H1 (cell line): ENCODE measurements around the gene ARSI. TPM values are rescaled to one million over a fixed set of nuclear protein-coding genes. Genes with fewer than 3 reads are reported as not detected.

ENCODE experiments used
- CTCF ChIA-PET: fragments of 300-600 bp; sonication (Branson Sonifier 250); formaldehyde crosslinking; loops from one replicate; lab custom pipeline; 2021; ENCODE audit not compliant: partially characterized antibody; lab: Charles Lee
- POLR2A ChIA-PET: fragments of 300-600 bp; sonication (Branson Sonifier 250); formaldehyde crosslinking; loops from one replicate; lab custom pipeline; 2021; ENCODE audit warnings: inconsistent platforms; ENCODE audit not compliant: partially characterized antibody; lab: Charles Lee
- DNase-seq, 2 experiments: peaks; one replicate each; pipeline versions ENCODE4 v3.0.0 to v3.0.0-alpha.2; 2010 to 2022; ENCODE audit warnings: low spot score in 2 of 2, low read depth in 1 of 2, mixed read lengths in 1 of 2
- FAIRE-seq: peaks from 2 replicates; lab custom pipeline; 2011; peaks lifted over from hg19 to GRCh38; lab: Jason Lieb, UNC
- H2AFZ ChIP-seq: 2 replicates; pipeline ENCODE4 v1.8.1; 2012; ENCODE audit warnings: low read length, inconsistent platforms
- H2AK5ac ChIP-seq: 2 replicates; pipeline ENCODE4 v1.6.1; 2013; ENCODE audit warnings: low read depth, low read length
- H2BK120ac ChIP-seq: replicated peaks from 2 replicates; pipeline ENCODE3; 2013; ENCODE audit warnings: low read depth, low read length, inconsistent platforms
- H2BK12ac ChIP-seq: 2 replicates; pipeline ENCODE4 v1.6.1; 2013; ENCODE audit warnings: low read depth, low read length
- H2BK15ac ChIP-seq: 2 replicates; pipeline ENCODE4 v1.6.1; 2013; ENCODE audit warnings: low read length
- H2BK20ac ChIP-seq: 2 replicates; pipeline ENCODE4 v1.6.1; 2013; ENCODE audit warnings: low read length
- H2BK5ac ChIP-seq: 2 replicates; pipeline ENCODE4 v1.6.1; 2013; ENCODE audit warnings: low read depth, low read length
- H3K14ac ChIP-seq: 2 replicates; pipeline ENCODE4 v1.6.1; 2013; ENCODE audit warnings: inconsistent platforms; ENCODE audit not compliant: insufficient read length
- H3K18ac ChIP-seq: 2 replicates; pipeline ENCODE4 v1.6.1; 2013; ENCODE audit warnings: low read length; ENCODE audit errors: extremely low read depth
- H3K23ac ChIP-seq: 2 replicates; pipeline ENCODE4 v1.6.1; 2013; ENCODE audit warnings: inconsistent platforms; ENCODE audit not compliant: insufficient read length
- H3K23me2 ChIP-seq: 2 replicates; pipeline ENCODE4 v1.6.1; 2013; ENCODE audit warnings: low read depth, low read length
- H3K27ac ChIP-seq: 2 replicates; pipeline ENCODE4 v1.6.1; 2011; ENCODE audit warnings: low read depth, low read length, inconsistent platforms
- H3K27me3 ChIP-seq, 4 experiments: replicated peaks in 1 of 4; 1 replicate in 1 of 4; 2 replicates in 3 of 4; pipeline versions ENCODE4 v1.6.1 to v1.8.1; 2011 to 2013; ENCODE audit warnings: low read length in 3 of 4, mild to moderate bottlenecking in 3 of 4, inconsistent platforms in 2 of 4, mixed read lengths in 2 of 4, moderate library complexity in 1 of 4; ENCODE audit not compliant: control insufficient read depth in 3 of 4, insufficient read depth in 3 of 4; ENCODE audit errors: extremely low read depth in 1 of 4
- H3K36me3 ChIP-seq, 4 experiments: 2 replicates each; pipeline versions ENCODE4 v1.6.1 to v1.8.1; 2011 to 2013; ENCODE audit warnings: mild to moderate bottlenecking in 4 of 4, low read length in 3 of 4, moderate library complexity in 2 of 4, control low read depth in 1 of 4, inconsistent platforms in 1 of 4; ENCODE audit not compliant: insufficient read depth in 4 of 4, control insufficient read depth in 2 of 4
- H3K4ac ChIP-seq: replicated peaks from 2 replicates; pipeline ENCODE3; 2013; ENCODE audit warnings: low read length, low read depth, mixed read lengths, inconsistent platforms; ENCODE audit not compliant: insufficient read length
- H3K4me1 ChIP-seq, 4 experiments: replicated peaks in 1 of 4; 1 replicate in 1 of 4; 2 replicates in 3 of 4; pipeline versions ENCODE4 v1.6.1 to v1.8.1; 2011 to 2013; ENCODE audit warnings: low read length in 3 of 4, inconsistent platforms in 2 of 4, mixed read lengths in 1 of 4; ENCODE audit not compliant: insufficient read depth in 4 of 4, control insufficient read depth in 3 of 4
- H3K4me2 ChIP-seq, 2 experiments: 2 replicates each; pipeline versions ENCODE4 v1.6.1 to v1.8.1; 2011 to 2013; ENCODE audit warnings: low read depth in 2 of 2, low read length in 2 of 2, control low read depth in 1 of 2, inconsistent platforms in 1 of 2, mild to moderate bottlenecking in 1 of 2; ENCODE audit not compliant: insufficient read depth in 1 of 2
- H3K4me3 ChIP-seq, 4 experiments: fragments of 200-600, 300-600 bp in 1 of 4; sonication (generic), shearing (Covaris generic), sonication (Bioruptor Twin) in 1 of 4; 2 replicates each; pipeline versions ENCODE4 v1.5.1 to v1.8.1; 2011 to 2016; ENCODE audit warnings: low read length in 4 of 4, low read depth in 3 of 4, control low read depth in 2 of 4, inconsistent platforms in 2 of 4, mild to moderate bottlenecking in 2 of 4, mixed read lengths in 1 of 4, moderate library complexity in 1 of 4; ENCODE audit not compliant: insufficient read depth in 2 of 4; ENCODE audit errors: extremely low read depth in 1 of 4
- H3K56ac ChIP-seq: replicated peaks from 2 replicates; pipeline ENCODE3; 2013; ENCODE audit warnings: low read depth, mild to moderate bottlenecking, mixed read lengths, low read length, inconsistent platforms; ENCODE audit not compliant: insufficient read length
- H3K79me1 ChIP-seq: 2 replicates; pipeline ENCODE4 v1.6.1; 2013; ENCODE audit warnings: low read depth, low read length, control low read depth
- H3K79me2 ChIP-seq, 2 experiments: 2 replicates each; pipeline versions ENCODE4 v1.6.1 to v1.8.1; 2012 to 2013; ENCODE audit warnings: low read length in 2 of 2, mild to moderate bottlenecking in 2 of 2, inconsistent platforms in 1 of 2; ENCODE audit not compliant: insufficient read depth in 2 of 2, control insufficient read depth in 1 of 2
- H3K9ac ChIP-seq, 4 experiments: replicated peaks in 1 of 4; 1 replicate in 1 of 4; 2 replicates in 3 of 4; pipeline versions ENCODE4 v1.6.1 to v1.8.1; 2011 to 2013; ENCODE audit warnings: low read depth in 3 of 4, low read length in 3 of 4, control low read depth in 2 of 4, mild to moderate bottlenecking in 2 of 4, moderate library complexity in 2 of 4, inconsistent platforms in 1 of 4; ENCODE audit errors: extremely low read depth in 1 of 4
- H3K9me3 ChIP-seq, 2 experiments: 2 replicates each; pipeline versions ENCODE4 v1.6.1 to v1.8.1; 2012 to 2013; ENCODE audit warnings: mild to moderate bottlenecking in 2 of 2, moderate library complexity in 2 of 2, control low read depth in 1 of 2, inconsistent platforms in 1 of 2, low read depth in 1 of 2, low read length in 1 of 2, mixed read lengths in 1 of 2; ENCODE audit not compliant: insufficient read depth in 2 of 2
- H4K20me1 ChIP-seq, 2 experiments: replicated peaks in 1 of 2; 2 replicates each; pipeline versions ENCODE3 to v1.8.1; 2011 to 2013; ENCODE audit warnings: inconsistent platforms in 2 of 2, low read length in 2 of 2, mild to moderate bottlenecking in 1 of 2; ENCODE audit not compliant: insufficient read depth in 2 of 2, control insufficient read depth in 1 of 2
- H4K5ac ChIP-seq: 2 replicates; pipeline ENCODE4 v1.6.1; 2013; ENCODE audit warnings: low read length, low read depth, mixed read lengths, inconsistent platforms; ENCODE audit not compliant: insufficient read length
- H4K8ac ChIP-seq: 2 replicates; pipeline ENCODE4 v1.8.0; 2013; ENCODE audit warnings: mild to moderate bottlenecking, moderate library complexity, low read length, inconsistent platforms; ENCODE audit not compliant: insufficient read depth; ENCODE audit errors: extremely low read depth
- H4K91ac ChIP-seq: replicated peaks from 2 replicates; pipeline ENCODE3; 2013; ENCODE audit warnings: low read length, mixed read lengths, inconsistent platforms; ENCODE audit not compliant: insufficient read length
- ASH2L ChIP-seq: fragments of 200-600, 300-600 bp; sonication (generic); IDR thresholded peaks from one replicate; pipeline ENCODE4 v1.7.1; 2017; ENCODE audit warnings: low read length
- CHD1 ChIP-seq: IDR thresholded peaks from 2 replicates; pipeline ENCODE4 v1.6.1; 2012; ENCODE audit warnings: low read depth, low read length, improper control_type of control experiment
- EP300 ChIP-seq, 2 experiments: IDR thresholded peaks; 1 replicate in 1 of 2; 2 replicates in 1 of 2; pipeline ENCODE4 v1.6.1; 2011 to 2012; ENCODE audit warnings: low read depth in 2 of 2, low read length in 2 of 2, mild to moderate bottlenecking in 2 of 2, borderline replicate concordance in 1 of 2, inconsistent platforms in 1 of 2, moderate library complexity in 1 of 2
- FOSL1 ChIP-seq: IDR thresholded peaks from 2 replicates; pipeline ENCODE4 v1.6.1; 2011; ENCODE audit warnings: mild to moderate bottlenecking, low read depth, low read length, moderate library complexity; ENCODE audit not compliant: insufficient read depth
- GTF2F1 ChIP-seq: IDR thresholded peaks from 2 replicates; pipeline ENCODE4 v1.6.1; 2012; ENCODE audit warnings: low read depth, low read length, improper control_type of control experiment, borderline replicate concordance
- JUN ChIP-seq: IDR thresholded peaks from 2 replicates; pipeline ENCODE4 v1.6.1; 2011; ENCODE audit warnings: low read depth, mild to moderate bottlenecking, improper control_type of control experiment, low read length
- POLR2AphosphoS5 ChIP-seq: IDR thresholded peaks from 2 replicates; pipeline ENCODE4 v1.6.1; 2011; ENCODE audit warnings: low read depth, low read length
- SAP30 ChIP-seq: fragments of 300-600 bp; sonication (generic); IDR thresholded peaks from 2 replicates; pipeline ENCODE4 v1.7.1; 2012; ENCODE audit warnings: low read length, moderate library complexity, mild to moderate bottlenecking, inconsistent platforms; ENCODE audit not compliant: insufficient read depth, insufficient replicate concordance
- SIX5 ChIP-seq: IDR thresholded peaks from 2 replicates; pipeline ENCODE4 v1.6.1; 2011; ENCODE audit warnings: mild to moderate bottlenecking, low read depth, low read length
- ZNF274 ChIP-seq: IDR thresholded peaks from 2 replicates; pipeline ENCODE4 v1.7.0; 2012; ENCODE audit warnings: low read length, borderline replicate concordance; ENCODE audit errors: extremely low read depth
- WGBS, 2 experiments: shearing (Covaris generic) in 1 of 2; methylation state at CpG; one replicate each; pipeline versions ENCODE4 v1.1.6 to v1.1.7; 2013 to 2015; ENCODE audit warnings: low lambda C conversion rate in 2 of 2, mixed read lengths in 2 of 2, inconsistent platforms in 1 of 2, low coverage in 1 of 2, missing lambda C conversion rate in 1 of 2; ENCODE audit not compliant: insufficient replicate concordance in 2 of 2, insufficient coverage in 1 of 2, insufficient read length in 1 of 2; ENCODE audit errors: extremely low coverage in 1 of 2, missing lambda C conversion rate in 1 of 2; 5-methylcytosine and 5-hydroxymethylcytosine counted together
- polyA plus RNA-seq, 7 experiments: library from polyadenylated mRNA; depleted of rRNA in 3 of 7; stranded (reverse) in 5 of 7; unstranded in 2 of 7; fragments of >200 nt in 5 of 7; fragments of 200-250 nt in 2 of 7; gene quantifications; 1 replicate in 5 of 7; 2 replicates in 1 of 7; 4 replicates in 1 of 7; pipeline versions ENCODE4 v1.2.1 to v1.2.3, GENCODE V29; 2011 to 2013; ENCODE audit warnings: missing spikeins in 2 of 7, mixed read lengths in 2 of 7
- total RNA-seq: library from RNA; stranded (reverse); fragmentation: NEBNext Ultra II Directional; extraction: Animal tissue kit (Norgen Biotek cat#: 25700); gene quantifications from 2 replicates; pipeline ENCODE4 v1.2.1, GENCODE V29; 2021
- TF ChIP-seq, protein P1 (sequence below): IDR thresholded peaks from 2 replicates; pipeline ENCODE4 v1.6.1; 2011; ENCODE audit warnings: low read length, improper control_type of control experiment

ARSI gene
- total and polyA plus RNA-seq, 2 of the 8 experiments (the other 6 are each of a cell fraction or from before 2014, with no cell fraction given), result 4.5 to 6.7 TPM

DNA sequence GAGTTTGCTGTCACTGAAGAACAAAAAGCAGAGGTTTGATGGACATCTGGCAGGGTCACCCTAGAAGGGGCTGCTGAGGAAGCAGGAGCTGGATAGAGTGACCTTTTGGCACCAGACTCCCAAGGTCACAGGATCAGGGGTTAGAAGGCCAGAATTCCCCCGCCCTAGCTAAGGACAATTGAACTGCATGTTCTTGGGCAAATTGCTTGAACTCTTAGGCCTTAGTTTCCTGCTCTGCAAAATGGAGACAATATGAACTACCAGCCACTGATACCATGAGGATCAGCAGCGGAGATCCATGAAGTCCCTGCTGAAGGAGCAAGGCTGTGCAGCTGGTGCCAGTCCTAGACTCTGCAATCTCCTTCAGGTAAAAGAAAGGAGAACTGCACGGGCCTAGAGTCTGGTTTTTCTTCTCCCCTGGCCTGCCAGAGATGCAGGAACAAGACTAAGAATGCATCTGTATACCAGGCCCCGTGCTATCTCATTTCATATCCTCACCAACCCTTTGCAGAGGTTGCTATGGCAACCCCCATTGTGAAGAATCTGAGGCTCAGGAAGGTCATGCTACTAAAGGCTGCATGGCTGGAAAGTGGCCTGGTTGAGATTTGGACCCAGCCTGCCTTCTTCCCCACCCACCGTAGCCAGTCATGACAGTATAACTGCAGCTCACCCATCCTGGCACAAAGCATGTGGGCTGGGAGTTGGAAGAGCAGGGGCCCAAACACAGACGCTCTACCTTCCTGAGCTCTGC lies 46.9 kb downstream of the ARSI start:
- 80% methylated on average over 6 of the region's 6 CpGs; no CpG with 5 or more reads in 1 of the 2 experiments for WGBS, 2 experiments
- Histone ChIP-seq H2AFZ (no peak overlapping the region), H2BK120ac (no peak overlapping the region), H3K9me3 (no peaks in the 10 kb centered on the region), H3K4me2 (no peak overlapping the region), H3K23ac (no peak overlapping the region), H3K18ac (no peak overlapping the region), H3K36me3 (no peaks in the 10 kb centered on the region), H3K14ac (no peak overlapping the region), H3K23me2 (no peaks in the 10 kb centered on the region), H3K4me3 (no peak overlapping the region), H3K4ac (no peak overlapping the region), H3K9ac (no peak overlapping the region), H4K8ac (no peak overlapping the region), H3K27me3 (no peaks in the 10 kb centered on the region; a peak in 2 of 7 replicates), H4K20me1 (no peaks in the 10 kb centered on the region), H3K56ac (no peak overlapping the region), H2BK12ac (no peak overlapping the region), H3K79me2 (no peaks in the 10 kb centered on the region), H2BK5ac (no peak overlapping the region), H2BK20ac (no peak overlapping the region), H4K91ac (no peak overlapping the region), H4K5ac (no peak overlapping the region), H3K4me1 (peaks cover 0 to 3% (median 1%) of the 10 kb centered on the region in 4 experiments; a peak in 3 of 7 replicates), H2BK15ac (0 out of 2 replicates have a peak overlapping the region, but pooled peaks have one; percentile 29), H2AK5ac (no peak overlapping the region), H3K27ac (no peak overlapping the region), H3K79me1 (no peaks in the 10 kb centered on the region)
- ChIA-PET CTCF (interaction anchor here (0.6 to 5.8 kb wide), 33 partner anchors 9 to 168 kb away, joined by 3 to 23 read pairs (median 4); no protein-coding TSS in a partner anchor), POLR2A (interaction anchor here (1.1 to 1.3 kb wide), 2 partner anchors 9 to 189 kb away, joined by 3 to 4 read pairs; no protein-coding TSS in a partner anchor)
- FAIRE-seq, result no peak
- no peak for DNase-seq
- TF ChIP-seq CHD1 (no peak), EP300 (IDR thresholded peaks at IDR 0.05; ENCODE audit: borderline replicate concordance in 1 of 2, low read depth in 2 of 2, low read length in 2 of 2) (no peak), SAP30 (no peak), ASH2L (no peak), ZNF274 (no peak), GTF2F1 (no peak), JUN (no peak), POLR2AphosphoS5 (no peak), SIX5 (no peak), FOSL1 (no peak)
- TF ChIP-seq, protein P1, sequence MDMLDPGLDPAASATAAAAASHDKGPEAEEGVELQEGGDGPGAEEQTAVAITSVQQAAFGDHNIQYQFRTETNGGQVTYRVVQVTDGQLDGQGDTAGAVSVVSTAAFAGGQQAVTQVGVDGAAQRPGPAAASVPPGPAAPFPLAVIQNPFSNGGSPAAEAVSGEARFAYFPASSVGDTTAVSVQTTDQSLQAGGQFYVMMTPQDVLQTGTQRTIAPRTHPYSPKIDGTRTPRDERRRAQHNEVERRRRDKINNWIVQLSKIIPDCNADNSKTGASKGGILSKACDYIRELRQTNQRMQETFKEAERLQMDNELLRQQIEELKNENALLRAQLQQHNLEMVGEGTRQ, result no peak
